ENCODE results near the gene SPATA24.

Gene SPATA24

DNA sequence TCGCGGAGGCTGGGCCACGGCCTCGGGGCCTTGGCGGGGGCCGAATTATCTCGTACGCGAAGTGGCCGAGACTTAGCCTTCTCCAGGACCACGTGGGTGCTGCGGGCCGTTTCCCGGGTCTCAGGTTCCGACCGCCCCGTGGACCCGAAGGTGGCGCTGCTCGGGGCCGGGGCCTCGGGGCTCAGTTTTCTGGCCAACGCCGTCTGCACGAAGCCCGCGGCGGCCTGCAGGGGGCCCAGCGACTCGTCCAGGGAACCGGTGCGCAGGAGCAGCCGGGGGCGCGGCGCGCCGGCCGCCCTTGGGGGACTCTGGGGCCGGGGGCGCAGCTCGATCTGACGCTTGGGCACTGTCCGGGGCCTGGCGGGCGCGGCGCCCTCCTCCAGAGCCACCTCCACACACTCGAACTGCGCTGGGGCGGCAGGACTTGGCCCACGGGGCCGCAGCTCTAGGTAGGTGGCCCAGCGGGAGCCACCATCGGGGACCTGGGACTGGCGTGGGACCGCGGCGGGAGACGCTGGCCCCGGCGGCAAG, 9.7 kb downstream of the SPATA24 start:
- peak overlapping the region; percentile 39 for H3K4me3 ChIP-seq (ENCODE audit: extremely low read depth, insufficient read depth, low read length, poor library complexity, severe bottlenecking)
- WGBS, 2 experiments (ENCODE audit: insufficient coverage in 2 of 2) = 4 to 12% methylated on average over 36 to 58 of the region's 62 CpGs
- peaks cover 3% of the 10 kb centered on the region for H3K36me3 ChIP-seq (ENCODE audit: control insufficient read depth, insufficient read depth, low read length)
- no peak overlapping the region for H3K27ac ChIP-seq (ENCODE audit: low read depth, low read length, severe bottlenecking)
- no peaks in the 10 kb centered on the region for H3K9me3 ChIP-seq (ENCODE audit: control insufficient read depth, low read length)
- no peaks in the 10 kb centered on the region for H3K4me1 ChIP-seq (ENCODE audit: control insufficient read depth, insufficient read depth, low read length, poor library complexity, severe bottlenecking)

DNA sequence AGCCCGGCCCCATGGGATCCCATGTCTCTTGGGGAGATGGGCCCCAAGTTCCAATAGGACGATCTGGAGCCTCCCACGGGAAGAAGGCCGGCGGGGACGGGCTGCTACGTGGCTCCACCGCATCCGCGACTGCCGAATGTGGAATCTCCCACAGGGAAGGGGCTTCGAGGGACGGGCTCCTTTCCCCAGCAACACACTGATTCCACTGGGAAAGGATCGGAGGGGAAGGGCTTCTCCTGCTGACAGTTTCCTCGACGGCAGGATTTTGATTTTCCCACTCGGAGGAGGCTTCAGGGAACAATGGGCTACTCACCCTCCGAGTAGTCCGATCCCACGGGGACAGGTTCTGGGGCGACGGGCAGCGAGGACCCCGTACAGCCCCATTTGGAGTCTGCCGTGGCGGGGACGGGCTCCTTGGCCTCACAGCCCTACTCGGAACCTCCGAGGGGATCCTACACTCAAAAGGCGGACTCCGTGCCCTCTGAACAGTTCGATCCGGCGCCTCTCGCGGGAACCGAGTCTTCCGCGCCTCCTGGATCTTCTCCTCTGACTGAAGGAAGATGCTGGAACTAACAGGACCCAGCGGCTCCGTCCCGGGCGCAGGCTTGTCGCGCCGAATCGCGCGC, 10.3 kb downstream of the SPATA24 start:
- Histone ChIP-seq H3K4me1 (ENCODE audit: control insufficient read depth, insufficient read depth, low read length, poor library complexity, severe bottlenecking) (peaks cover 1% of the 10 kb centered on the region), H3K27ac (ENCODE audit: low read depth, low read length, severe bottlenecking) (no peak overlapping the region), H3K9me3 (ENCODE audit: control insufficient read depth, low read length) (no peaks in the 10 kb centered on the region), H3K36me3 (ENCODE audit: control insufficient read depth, insufficient read depth, low read length) (peaks cover 3% of the 10 kb centered on the region), H3K4me3 (ENCODE audit: extremely low read depth, insufficient read depth, low read length, poor library complexity, severe bottlenecking) (peak overlapping the region; percentile 39)
- 10 to 12% methylated on average over 44 to 45 of the region's 49 CpGs for WGBS, 2 experiments (ENCODE audit: insufficient coverage in 2 of 2)

- peaks cover 3% of the 10 kb centered on the region for H3K36me3 ChIP-seq (ENCODE audit: control insufficient read depth, insufficient read depth, low read length)
- 6 to 7% methylated on average over 75 of the region's 77 CpGs for WGBS, 2 experiments (ENCODE audit: insufficient coverage in 2 of 2)
- no peak overlapping the region for H3K27ac ChIP-seq (ENCODE audit: low read depth, low read length, severe bottlenecking)
- H3K4me3 ChIP-seq (ENCODE audit: extremely low read depth, insufficient read depth, low read length, poor library complexity, severe bottlenecking) = peak overlapping the region; percentile 39
- H3K9me3 ChIP-seq (ENCODE audit: control insufficient read depth, low read length) = no peaks in the 10 kb centered on the region
- H3K4me1 ChIP-seq (ENCODE audit: control insufficient read depth, insufficient read depth, low read length, poor library complexity, severe bottlenecking) = peaks cover 8% of the 10 kb centered on the region
Observed at GRCh38 chr5:139392678-139393496, 11.0 kb downstream of the SPATA24 start.

DNA sequence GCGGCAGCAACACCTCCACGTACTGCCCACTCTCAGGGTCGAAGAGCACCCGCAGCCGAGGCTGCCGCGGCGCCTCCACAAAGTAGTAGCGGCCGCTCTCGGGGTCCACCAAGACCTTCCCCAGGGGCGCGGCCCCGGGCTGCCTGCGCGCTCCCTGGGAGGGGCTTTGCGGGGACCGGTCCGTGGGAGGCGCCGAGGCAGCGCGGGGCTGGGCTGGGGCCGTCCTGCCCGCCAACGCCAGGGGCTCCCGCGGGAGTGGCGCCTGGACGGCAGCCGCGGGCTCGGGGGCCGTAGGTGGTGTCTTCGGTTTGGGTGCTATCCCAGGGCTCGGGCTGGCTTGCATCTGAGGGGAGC, 11.6 kb downstream of the SPATA24 start:
- 20 to 30% methylated on average over 18 to 35 of the region's 36 CpGs for WGBS, 2 experiments (ENCODE audit: insufficient coverage in 2 of 2)
- H3K36me3 ChIP-seq (ENCODE audit: control insufficient read depth, insufficient read depth, low read length) = peaks cover 3% of the 10 kb centered on the region
- H3K4me1 ChIP-seq (ENCODE audit: control insufficient read depth, insufficient read depth, low read length, poor library complexity, severe bottlenecking) = peaks cover 10% of the 10 kb centered on the region
- H3K27ac ChIP-seq (ENCODE audit: low read depth, low read length, severe bottlenecking) = no peak overlapping the region
- H3K9me3 ChIP-seq (ENCODE audit: control insufficient read depth, low read length) = no peaks in the 10 kb centered on the region
- peak overlapping the region; percentile 39 for H3K4me3 ChIP-seq (ENCODE audit: extremely low read depth, insufficient read depth, low read length, poor library complexity, severe bottlenecking)

DNA sequence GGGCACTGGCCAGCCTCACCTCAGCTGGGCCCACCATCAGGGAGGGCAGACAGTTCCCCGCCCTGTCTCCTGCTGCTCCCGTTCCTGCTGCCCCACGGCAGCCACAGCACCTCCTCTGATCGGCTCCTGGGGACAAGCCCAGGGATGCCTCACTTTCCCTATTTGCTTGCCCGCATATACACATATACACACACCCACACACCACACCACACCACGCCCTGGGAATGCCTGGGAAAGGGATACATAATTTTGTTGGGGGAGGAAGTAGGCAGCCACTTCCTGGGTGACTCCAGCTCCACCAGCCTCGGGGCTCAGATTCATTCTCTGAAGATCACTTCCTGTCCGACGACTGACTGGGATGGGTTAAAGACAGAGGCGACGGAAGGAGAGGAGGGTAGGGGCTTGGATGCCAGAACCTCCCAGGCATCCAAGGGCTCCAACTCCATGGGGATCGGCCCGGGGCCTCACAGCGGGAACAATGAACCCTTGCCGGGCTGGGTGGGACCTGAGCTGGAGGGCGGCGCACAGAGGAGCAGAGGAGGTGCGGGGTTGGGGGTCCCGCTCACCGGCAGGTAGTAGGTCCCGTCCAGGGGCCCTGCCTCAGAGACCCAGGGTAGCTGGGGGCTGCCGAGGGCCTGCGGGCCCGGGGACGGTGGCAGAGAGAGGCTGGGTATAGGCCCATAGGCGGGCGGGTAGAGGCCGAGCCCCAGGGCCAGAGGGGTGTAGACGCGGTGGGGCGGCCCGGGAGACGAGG, 12.1 kb downstream of the SPATA24 start:
- no peak overlapping the region for H3K27ac ChIP-seq (ENCODE audit: low read depth, low read length, severe bottlenecking)
- H3K9me3 ChIP-seq (ENCODE audit: control insufficient read depth, low read length) = no peaks in the 10 kb centered on the region
- 65 to 78% methylated on average over 16 to 29 of the region's 33 CpGs for WGBS, 2 experiments (ENCODE audit: insufficient coverage in 2 of 2)
- peaks cover 3% of the 10 kb centered on the region for H3K36me3 ChIP-seq (ENCODE audit: control insufficient read depth, insufficient read depth, low read length)
- H3K4me1 ChIP-seq (ENCODE audit: control insufficient read depth, insufficient read depth, low read length, poor library complexity, severe bottlenecking) = peaks cover 10% of the 10 kb centered on the region
- H3K4me3 ChIP-seq (ENCODE audit: extremely low read depth, insufficient read depth, low read length, poor library complexity, severe bottlenecking) = peak overlapping the region; percentile 39

- H3K4me3 ChIP-seq (ENCODE audit: extremely low read depth, insufficient read depth, low read length, poor library complexity, severe bottlenecking) = no peak overlapping the region
- 88 to 94% methylated on average over 7 to 8 of the region's 10 CpGs for WGBS, 2 experiments (ENCODE audit: insufficient coverage in 2 of 2)
- no peaks in the 10 kb centered on the region for H3K36me3 ChIP-seq (ENCODE audit: control insufficient read depth, insufficient read depth, low read length)
- H3K4me1 ChIP-seq (ENCODE audit: control insufficient read depth, insufficient read depth, low read length, poor library complexity, severe bottlenecking) = peaks cover 10% of the 10 kb centered on the region
- H3K9me3 ChIP-seq (ENCODE audit: control insufficient read depth, low read length) = no peaks in the 10 kb centered on the region
- no peak overlapping the region for H3K27ac ChIP-seq (ENCODE audit: low read depth, low read length, severe bottlenecking)
Observed at GRCh38 chr5:139390639-139391569, 13.0 kb downstream of the SPATA24 start.

GRCh38 chr5:139389701-139390638, 13.9 kb downstream of the SPATA24 start, which contains the start of gene MZB1:
TSS of gene MZB1 (minus strand) at chr5:139389913. CDS start at chr5:139389856, 57 bp downstream.
- no peak within 1 kb of the TSS for H3K4me3 ChIP-seq (ENCODE audit: extremely low read depth, insufficient read depth, low read length, poor library complexity, severe bottlenecking)
- H3K9me3 ChIP-seq (ENCODE audit: control insufficient read depth, low read length) = no peaks in the 10 kb centered on the region
- 89 to 91% methylated on average over 5 to 7 of the region's 11 CpGs for WGBS, 2 experiments (ENCODE audit: insufficient coverage in 2 of 2)
- peaks cover 10% of the 10 kb centered on the region for H3K4me1 ChIP-seq (ENCODE audit: control insufficient read depth, insufficient read depth, low read length, poor library complexity, severe bottlenecking)
- no peak within 1 kb of the TSS for H3K27ac ChIP-seq (ENCODE audit: low read depth, low read length, severe bottlenecking)
- H3K36me3 ChIP-seq (ENCODE audit: control insufficient read depth, insufficient read depth, low read length) = no peaks in the 10 kb centered on the region

DNA sequence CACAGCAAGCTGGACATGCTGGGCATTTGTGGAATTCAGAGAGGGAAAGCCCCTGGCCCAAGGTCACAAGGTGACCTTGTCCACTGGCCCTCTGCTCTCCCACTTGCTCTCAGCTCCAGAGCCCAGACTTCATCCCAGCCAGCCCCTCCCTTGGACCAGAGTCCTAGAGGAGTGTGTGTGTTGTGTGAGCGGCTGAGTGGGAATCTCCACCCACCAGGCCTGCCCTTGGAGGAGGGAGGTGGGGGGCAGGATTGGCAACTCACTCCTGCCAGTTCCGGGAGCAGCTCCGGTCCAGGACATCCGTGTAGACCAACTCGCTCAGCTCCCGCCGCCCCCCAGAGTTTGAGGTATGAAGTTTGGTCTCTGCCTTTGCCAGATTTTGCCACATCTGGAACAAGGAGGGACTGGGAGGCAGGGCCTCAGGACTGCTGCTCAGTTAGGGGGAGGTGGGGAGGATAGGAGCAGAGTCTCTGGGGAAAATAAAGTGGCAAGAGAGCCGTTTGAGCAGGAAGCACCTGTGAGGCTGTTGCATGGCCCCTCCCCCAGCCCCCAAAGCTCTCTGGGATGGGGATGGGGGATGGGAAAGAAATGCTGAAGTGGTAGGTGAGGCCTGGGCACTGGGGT, 15.6 kb downstream of the SPATA24 start:
- H3K36me3 ChIP-seq (ENCODE audit: control insufficient read depth, insufficient read depth, low read length) = no peaks in the 10 kb centered on the region
- 10 to 50% methylated on average over 2 to 8 of the region's 8 CpGs for WGBS, 2 experiments (ENCODE audit: insufficient coverage in 2 of 2)
- H3K27ac ChIP-seq (ENCODE audit: low read depth, low read length, severe bottlenecking) = no peak overlapping the region
- peaks cover 10% of the 10 kb centered on the region for H3K4me1 ChIP-seq (ENCODE audit: control insufficient read depth, insufficient read depth, low read length, poor library complexity, severe bottlenecking)
- H3K9me3 ChIP-seq (ENCODE audit: control insufficient read depth, low read length) = no peaks in the 10 kb centered on the region
- no peak overlapping the region for H3K4me3 ChIP-seq (ENCODE audit: extremely low read depth, insufficient read depth, low read length, poor library complexity, severe bottlenecking)

DNA sequence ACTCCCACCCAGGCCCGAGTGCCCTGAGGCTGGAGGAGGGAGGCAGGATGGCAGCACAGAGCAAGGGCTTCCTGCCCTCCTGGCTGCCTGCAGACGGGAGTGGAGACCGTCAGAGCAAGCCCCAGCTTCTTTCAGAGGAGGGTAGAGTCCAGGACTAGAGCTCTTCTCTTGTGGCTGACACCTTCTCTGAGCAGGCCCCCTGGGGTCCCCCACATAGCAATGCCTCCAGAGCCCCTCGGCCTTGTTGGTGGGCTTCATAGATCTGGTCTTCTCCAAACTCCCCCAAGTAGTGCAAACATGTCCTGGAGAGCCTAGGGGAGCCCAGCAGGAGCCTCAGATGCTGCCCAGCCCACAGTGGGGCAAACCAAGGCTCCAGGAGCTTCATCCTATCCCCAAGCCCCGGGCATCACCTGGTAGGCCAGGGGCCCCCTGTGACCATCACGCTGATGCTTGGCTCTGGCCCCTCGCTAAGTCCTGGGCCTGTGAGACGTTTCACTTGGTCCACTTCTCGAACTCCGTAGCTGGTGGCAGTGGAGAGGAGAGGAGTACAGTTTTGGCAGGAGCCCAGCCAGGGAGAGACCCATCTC, 16.2 kb downstream of the SPATA24 start:
- WGBS, 2 experiments (ENCODE audit: insufficient coverage in 2 of 2) = 87 to 90% methylated on average over 7 to 9 of the region's 10 CpGs
- Histone ChIP-seq H3K27ac (ENCODE audit: low read depth, low read length, severe bottlenecking) (no peak overlapping the region), H3K4me1 (ENCODE audit: control insufficient read depth, insufficient read depth, low read length, poor library complexity, severe bottlenecking) (peaks cover 12% of the 10 kb centered on the region), H3K36me3 (ENCODE audit: control insufficient read depth, insufficient read depth, low read length) (no peaks in the 10 kb centered on the region), H3K4me3 (ENCODE audit: extremely low read depth, insufficient read depth, low read length, poor library complexity, severe bottlenecking) (no peak overlapping the region), H3K9me3 (ENCODE audit: control insufficient read depth, low read length) (no peaks in the 10 kb centered on the region)

All from mesodermal cell (in vitro differentiated cells).